ENCODE results near the gene VGF.

DNA sequence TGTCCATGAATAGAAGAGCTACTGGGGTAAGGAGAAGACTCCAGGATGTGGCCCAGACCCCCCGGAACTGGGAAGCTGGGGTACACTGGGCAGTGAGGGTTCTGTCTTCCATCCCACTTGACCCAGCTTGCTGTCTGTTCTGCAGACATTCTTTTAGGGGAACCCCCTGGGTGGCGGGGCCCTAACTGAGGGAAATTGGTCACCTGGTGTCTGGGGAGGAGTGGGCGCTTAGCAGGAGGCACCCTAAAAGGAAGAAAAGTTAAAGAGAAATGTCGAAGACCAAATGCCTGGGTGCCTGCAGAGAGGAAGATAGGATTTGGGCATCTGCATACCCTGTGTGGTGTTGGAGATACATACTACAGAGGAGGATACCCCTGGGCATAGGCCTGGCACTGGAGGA is 10.1 kb downstream of the VGF start:
- TF ChIP-seq, protein P1, sequence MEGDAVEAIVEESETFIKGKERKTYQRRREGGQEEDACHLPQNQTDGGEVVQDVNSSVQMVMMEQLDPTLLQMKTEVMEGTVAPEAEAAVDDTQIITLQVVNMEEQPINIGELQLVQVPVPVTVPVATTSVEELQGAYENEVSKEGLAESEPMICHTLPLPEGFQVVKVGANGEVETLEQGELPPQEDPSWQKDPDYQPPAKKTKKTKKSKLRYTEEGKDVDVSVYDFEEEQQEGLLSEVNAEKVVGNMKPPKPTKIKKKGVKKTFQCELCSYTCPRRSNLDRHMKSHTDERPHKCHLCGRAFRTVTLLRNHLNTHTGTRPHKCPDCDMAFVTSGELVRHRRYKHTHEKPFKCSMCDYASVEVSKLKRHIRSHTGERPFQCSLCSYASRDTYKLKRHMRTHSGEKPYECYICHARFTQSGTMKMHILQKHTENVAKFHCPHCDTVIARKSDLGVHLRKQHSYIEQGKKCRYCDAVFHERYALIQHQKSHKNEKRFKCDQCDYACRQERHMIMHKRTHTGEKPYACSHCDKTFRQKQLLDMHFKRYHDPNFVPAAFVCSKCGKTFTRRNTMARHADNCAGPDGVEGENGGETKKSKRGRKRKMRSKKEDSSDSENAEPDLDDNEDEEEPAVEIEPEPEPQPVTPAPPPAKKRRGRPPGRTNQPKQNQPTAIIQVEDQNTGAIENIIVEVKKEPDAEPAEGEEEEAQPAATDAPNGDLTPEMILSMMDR (IDR thresholded peaks at IDR 0.05), result no peak
- TF ChIP-seq POLR2A (IDR thresholded peaks at IDR 0.05), result no peak
